HG03575 (cell line): Measurements from ENCODE around the gene MLN.

Source experiments
- ATAC-seq: cut with Tn5 transposase; IDR thresholded peaks from one replicate; pipeline ENCODE4 v1.9.1; 2021; ENCODE audit not compliant: unreplicated experiment, insufficient number of reproducible peaks, low FRiP score; ENCODE audit errors: extremely low read depth

MLN gene

GRCh38 chr6:33746036-33746600, 57.7 kb downstream of the MLN start:
- no peak for ATAC-seq

- ATAC-seq = no peak
These were observed 58.3 kb downstream of the MLN start for GRCh38 chr6:33745548-33745947.

- no peak for ATAC-seq
These were observed 58.8 kb downstream of the MLN start for GRCh38 chr6:33744895-33745546.
